GM10266 (cell line): ENCODE measurements around the gene AGBL3.
"Not testable (repeated sequence)": the region's sequence is repeated elsewhere in the genome, so short reads cannot be mapped to it uniquely, and the experiment has no call there.

Source experiments
- DNase-seq: peaks from one replicate; pipeline ENCODE4 v3.0.0; 2012; ENCODE audit errors: extremely low spot score
- CTCF ChIP-seq: IDR thresholded peaks from 2 replicates; pipeline ENCODE4 v1.5.1; 2012; ENCODE audit warnings: mild to moderate bottlenecking, low read depth; ENCODE audit not compliant: control insufficient read depth, insufficient read depth; ENCODE audit errors: missing control alignments

The AGBL3 gene

GRCh38 chr7:135001390-135002165 lies 15.3 kb downstream of the AGBL3 start:
- TF ChIP-seq CTCF: no peak
- no peak for DNase-seq

GRCh38 chr7:135012229-135012628 lies 25.9 kb downstream of the AGBL3 start:
- DNase-seq: no peak
- no peak for TF ChIP-seq CTCF

GRCh38 chr7:135023622-135024021 lies 37.3 kb downstream of the AGBL3 start:
- no peak for DNase-seq
- no peak for TF ChIP-seq CTCF

GRCh38 chr7:135035252-135035651 lies 48.9 kb downstream of the AGBL3 start:
- TF ChIP-seq CTCF: no peak
- no peak for DNase-seq

- not testable (repeated sequence) for DNase-seq
Measured at GRCh38 chr7:135067017-135067416, 80.7 kb downstream of the AGBL3 start.

GRCh38 chr7:135074096-135074495 lies 87.8 kb downstream of the AGBL3 start:
- TF ChIP-seq CTCF: no peak
- no peak for DNase-seq

- no peak for DNase-seq
- TF ChIP-seq CTCF: no peak
Measured at GRCh38 chr7:135074531-135074930, 88.2 kb downstream of the AGBL3 start.

- no peak for TF ChIP-seq CTCF
- DNase-seq: no peak
Measured at GRCh38 chr7:135075716-135076115, 89.4 kb downstream of the AGBL3 start.
